Measurements from ENCODE around the gene MLIP.

DNA sequence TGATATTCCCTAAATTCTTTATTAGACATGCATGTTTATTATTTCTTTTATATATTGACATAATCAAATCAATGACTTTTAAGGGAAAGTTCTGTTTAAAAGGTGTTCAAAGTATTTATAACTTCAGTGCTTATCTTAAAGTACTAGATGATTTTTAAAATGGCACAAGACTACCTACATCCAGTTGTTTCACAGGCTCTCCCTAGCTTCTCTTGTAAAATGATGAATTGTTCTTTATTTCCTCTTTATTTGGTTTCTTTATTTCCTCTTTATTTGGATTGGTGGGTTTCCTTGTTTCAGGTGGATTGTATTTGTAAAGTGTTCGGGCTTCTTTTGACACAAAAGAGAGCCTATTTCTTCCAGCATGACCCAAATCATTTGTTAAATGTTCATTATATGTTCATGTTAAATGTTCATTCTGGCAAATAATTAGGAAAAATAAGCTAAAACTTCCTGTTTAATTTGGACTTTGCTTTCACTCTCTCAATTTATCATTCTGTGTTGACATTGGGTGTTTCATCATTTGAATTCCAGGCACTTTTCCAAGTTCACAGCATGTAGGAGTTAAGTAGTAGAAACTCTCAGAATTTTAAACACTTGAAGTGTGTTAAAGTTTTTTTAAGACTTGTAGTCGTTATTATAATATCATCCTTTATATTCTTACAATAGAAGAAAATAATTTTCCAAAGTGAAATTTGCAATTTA is 24.6 kb downstream of the MLIP start:
- TF ChIP-seq, protein P1, sequence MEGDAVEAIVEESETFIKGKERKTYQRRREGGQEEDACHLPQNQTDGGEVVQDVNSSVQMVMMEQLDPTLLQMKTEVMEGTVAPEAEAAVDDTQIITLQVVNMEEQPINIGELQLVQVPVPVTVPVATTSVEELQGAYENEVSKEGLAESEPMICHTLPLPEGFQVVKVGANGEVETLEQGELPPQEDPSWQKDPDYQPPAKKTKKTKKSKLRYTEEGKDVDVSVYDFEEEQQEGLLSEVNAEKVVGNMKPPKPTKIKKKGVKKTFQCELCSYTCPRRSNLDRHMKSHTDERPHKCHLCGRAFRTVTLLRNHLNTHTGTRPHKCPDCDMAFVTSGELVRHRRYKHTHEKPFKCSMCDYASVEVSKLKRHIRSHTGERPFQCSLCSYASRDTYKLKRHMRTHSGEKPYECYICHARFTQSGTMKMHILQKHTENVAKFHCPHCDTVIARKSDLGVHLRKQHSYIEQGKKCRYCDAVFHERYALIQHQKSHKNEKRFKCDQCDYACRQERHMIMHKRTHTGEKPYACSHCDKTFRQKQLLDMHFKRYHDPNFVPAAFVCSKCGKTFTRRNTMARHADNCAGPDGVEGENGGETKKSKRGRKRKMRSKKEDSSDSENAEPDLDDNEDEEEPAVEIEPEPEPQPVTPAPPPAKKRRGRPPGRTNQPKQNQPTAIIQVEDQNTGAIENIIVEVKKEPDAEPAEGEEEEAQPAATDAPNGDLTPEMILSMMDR (IDR thresholded peaks at IDR 0.05) = no peak
- no peak for TF ChIP-seq FOXK1 (CRISPR knock-in tag; IDR thresholded peaks at IDR 0.05)
- no peak for TF ChIP-seq NFE2L1 (CRISPR knock-in tag; IDR thresholded peaks at IDR 0.05)
